Fibroblast of pulmonary artery (primary cell): ENCODE data around the gene UGGT1.

Source experiments
- DNase-seq: peaks from one replicate; pipeline ENCODE4 v3.0.0-alpha.2; 2010; ENCODE audit warnings: low read depth
- H3K4me3 ChIP-seq: replicated peaks from 2 replicates; pipeline ENCODE4 v1.5.1; 2011; ENCODE audit warnings: low read depth, mild to moderate bottlenecking, control low read depth, low read length, moderate library complexity
- TF ChIP-seq, protein P1 (sequence below): IDR thresholded peaks from 2 replicates; pipeline ENCODE4 v1.5.1; 2011; ENCODE audit warnings: mild to moderate bottlenecking, control low read depth, low read length, inconsistent platforms; ENCODE audit errors: missing control alignments

UGGT1 gene

DNA sequence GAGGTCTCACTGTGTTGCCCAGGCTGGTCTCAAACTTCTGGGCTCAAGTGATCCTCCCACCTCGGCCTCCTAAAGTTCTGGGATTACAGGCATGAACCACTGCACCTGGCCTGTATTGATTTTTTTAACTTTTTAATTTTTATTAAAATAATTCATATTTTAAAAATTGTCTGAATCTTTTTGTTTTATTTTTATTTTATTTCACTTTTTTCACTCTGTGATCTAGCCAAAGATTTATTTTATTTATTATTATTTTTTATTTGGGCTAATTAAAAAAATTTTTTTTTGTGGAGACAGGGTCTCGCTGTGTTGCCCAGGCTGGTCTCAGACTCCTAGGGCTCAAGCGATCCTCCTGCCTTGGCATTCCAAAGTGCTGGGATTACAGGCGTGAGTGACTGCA, 14.1 kb downstream of the UGGT1 start:
- H3K4me3 ChIP-seq, result no peak overlapping the region
- DNase-seq, result no peak
- TF ChIP-seq, protein P1, sequence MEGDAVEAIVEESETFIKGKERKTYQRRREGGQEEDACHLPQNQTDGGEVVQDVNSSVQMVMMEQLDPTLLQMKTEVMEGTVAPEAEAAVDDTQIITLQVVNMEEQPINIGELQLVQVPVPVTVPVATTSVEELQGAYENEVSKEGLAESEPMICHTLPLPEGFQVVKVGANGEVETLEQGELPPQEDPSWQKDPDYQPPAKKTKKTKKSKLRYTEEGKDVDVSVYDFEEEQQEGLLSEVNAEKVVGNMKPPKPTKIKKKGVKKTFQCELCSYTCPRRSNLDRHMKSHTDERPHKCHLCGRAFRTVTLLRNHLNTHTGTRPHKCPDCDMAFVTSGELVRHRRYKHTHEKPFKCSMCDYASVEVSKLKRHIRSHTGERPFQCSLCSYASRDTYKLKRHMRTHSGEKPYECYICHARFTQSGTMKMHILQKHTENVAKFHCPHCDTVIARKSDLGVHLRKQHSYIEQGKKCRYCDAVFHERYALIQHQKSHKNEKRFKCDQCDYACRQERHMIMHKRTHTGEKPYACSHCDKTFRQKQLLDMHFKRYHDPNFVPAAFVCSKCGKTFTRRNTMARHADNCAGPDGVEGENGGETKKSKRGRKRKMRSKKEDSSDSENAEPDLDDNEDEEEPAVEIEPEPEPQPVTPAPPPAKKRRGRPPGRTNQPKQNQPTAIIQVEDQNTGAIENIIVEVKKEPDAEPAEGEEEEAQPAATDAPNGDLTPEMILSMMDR, result no peak

DNA sequence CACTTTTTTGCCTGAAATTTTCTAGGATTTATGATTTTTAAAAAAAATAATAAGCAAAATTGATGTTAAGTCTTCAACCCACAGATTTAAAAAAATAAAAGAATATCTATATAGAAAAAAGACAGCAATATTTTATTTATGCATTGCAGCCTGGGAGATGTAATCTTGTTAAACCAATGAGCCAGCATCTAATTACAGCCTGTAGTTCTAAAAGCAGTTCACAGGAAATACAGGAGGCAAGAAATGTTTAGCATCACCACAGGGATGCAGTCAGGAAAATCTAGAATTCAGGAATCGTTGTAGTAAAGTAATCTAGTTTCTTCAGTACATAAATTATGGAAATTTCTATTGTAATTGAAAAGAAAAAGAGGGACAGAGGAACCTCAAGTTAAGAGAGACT, 17.2 kb downstream of the UGGT1 start:
- no peak for DNase-seq
- TF ChIP-seq, protein P1, result no peak
- no peak overlapping the region for H3K4me3 ChIP-seq

DNA sequence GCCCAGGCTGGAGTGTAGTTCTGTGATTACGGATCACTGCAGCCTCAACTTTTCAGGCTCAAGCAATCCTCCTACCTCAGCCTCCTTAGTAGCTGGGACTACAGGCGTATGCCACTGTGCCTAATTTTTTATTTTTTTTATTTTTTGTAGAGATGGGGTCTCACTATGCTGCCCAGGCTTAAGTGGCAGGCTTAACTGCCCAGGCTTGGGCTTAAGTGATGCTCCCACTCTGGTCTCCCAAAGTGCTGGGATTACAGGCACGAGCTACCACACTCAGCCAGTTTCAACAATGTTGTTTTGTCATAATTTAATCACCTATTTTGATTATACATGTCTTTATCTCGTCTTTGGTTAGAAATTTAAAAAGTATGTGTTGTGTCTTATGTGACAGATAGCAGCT, 18.2 kb downstream of the UGGT1 start:
- H3K4me3 ChIP-seq, result no peak overlapping the region
- TF ChIP-seq, protein P1, result no peak
- DNase-seq, result no peak

DNA sequence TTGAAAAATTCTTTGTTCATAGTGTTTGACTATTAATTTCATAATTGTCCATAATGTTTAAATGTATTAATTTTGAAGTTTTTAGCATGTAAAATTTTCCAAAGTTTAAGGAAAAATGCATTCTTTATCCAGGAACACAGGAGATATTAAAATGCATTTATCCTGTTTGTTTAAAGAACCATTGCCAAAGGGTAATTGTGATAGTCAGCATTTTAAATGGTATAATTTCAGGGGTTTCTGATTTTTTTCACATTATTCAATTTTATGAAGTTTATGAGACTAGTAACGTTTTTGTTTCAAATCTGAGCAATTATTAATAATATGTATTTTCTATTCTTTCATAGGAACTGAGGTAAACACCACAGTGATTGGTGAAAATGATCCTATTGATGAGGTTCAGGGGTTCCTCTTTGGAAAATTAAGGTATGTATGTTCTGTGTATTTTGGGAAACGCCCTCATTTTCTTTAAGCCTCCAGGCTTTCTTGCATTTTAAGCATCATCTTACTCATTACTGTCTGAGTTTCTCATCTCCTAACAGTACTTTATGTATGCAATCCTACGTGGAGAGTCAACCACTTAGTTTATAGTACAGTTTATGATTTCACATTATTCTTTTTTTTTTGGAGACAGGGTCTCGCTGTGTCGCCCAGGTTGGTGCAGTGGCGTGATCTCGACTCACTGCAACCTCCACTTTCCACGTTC, 25.1 kb downstream of the UGGT1 start:
- TF ChIP-seq, protein P1, result no peak
- no peak for DNase-seq

DNA sequence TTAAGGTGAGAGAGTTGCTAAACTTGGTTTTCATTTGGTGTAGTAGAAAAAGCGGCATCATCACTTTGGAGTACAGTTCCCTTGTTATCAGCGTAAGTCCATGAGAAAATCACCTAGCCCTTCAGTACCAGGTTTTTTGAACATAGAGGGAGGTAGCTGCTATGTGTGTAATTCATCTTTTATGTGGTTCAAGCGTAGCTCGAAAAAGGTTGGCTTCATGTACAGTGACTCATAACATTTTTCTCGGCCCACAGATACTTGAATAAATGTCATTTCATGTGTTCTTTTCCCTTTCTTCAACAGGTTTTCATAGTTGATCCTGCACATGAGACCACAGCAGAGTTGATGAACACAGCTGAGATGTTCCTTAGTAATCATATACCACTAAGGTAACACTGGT, 43.6 kb downstream of the UGGT1 start:
- TF ChIP-seq, protein P1, result no peak
- no peak for DNase-seq
- H3K4me3 ChIP-seq, result no peak overlapping the region

More for the DNA sequence above, 25.1 kb downstream of the UGGT1 start:
- no peak overlapping the region for H3K4me3 ChIP-seq

DNA sequence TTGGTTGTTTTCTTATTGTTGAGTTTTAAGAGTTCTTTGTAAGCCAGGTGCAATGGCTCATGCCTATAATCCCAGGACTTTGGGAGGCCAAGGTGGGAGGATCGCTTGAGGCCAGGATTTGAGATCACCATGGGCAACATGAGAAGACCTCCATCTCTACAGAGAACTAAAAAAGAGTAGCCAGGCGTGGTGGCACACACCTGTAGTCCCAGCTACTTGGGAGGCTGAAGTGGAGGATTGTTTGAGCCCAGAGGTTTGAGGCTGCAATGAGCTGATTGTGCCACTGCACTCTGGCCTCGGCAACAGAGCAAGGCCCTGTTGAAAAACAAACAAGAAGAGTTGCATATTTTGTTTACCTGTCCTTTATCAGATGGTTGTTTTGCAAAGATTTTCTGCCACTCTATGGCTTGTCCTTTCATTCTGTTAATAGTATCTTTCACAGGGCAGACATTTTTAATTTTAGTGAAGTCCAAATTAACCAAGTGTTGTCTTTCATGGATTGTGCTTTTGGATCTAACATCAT, 46.2 kb downstream of the UGGT1 start:
- H3K4me3 ChIP-seq, result no peak overlapping the region
- TF ChIP-seq, protein P1, result no peak
- DNase-seq, result no peak

DNA sequence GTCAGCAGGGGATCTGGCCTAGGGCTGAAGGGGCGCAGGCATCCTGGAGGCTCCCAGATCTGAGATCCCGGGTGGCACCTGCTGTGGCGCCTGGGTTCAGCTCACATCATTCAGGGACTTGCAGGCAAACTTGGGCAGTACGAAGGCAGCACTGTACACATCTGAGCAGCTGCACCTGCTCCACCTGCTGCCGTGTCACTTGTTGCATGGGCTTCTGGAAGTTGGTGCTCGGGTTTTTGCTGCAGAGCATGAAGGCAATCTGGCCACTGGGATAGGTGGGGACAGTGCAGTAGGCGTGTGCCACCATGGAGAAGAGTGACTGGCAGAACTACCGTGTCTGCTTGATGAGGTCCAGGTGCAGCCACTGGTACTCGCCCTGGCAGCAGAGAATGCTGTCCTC, 48.6 kb downstream of the UGGT1 start:
- H3K4me3 ChIP-seq, result no peak overlapping the region
- DNase-seq, result no peak
- TF ChIP-seq, protein P1, result no peak
